Activated CD8-positive, alpha-beta memory T cell treated with anti-CD3 and anti-CD28 coated beads for 24 hours (primary cell): ENCODE measurements around the gene GTPBP4.
"Not testable (repeated sequence)": the region's sequence is repeated elsewhere in the genome, so short reads cannot be mapped to it uniquely, and the experiment has no call there.

Experiments used
- DNase-seq: peaks from one replicate; pipeline ENCODE4 v3.0.0-alpha.2; 2020

The GTPBP4 gene

GRCh38 chr10:1034758-1035157 lies 46.5 kb downstream of the GTPBP4 start:
- no peak for DNase-seq

DNA sequence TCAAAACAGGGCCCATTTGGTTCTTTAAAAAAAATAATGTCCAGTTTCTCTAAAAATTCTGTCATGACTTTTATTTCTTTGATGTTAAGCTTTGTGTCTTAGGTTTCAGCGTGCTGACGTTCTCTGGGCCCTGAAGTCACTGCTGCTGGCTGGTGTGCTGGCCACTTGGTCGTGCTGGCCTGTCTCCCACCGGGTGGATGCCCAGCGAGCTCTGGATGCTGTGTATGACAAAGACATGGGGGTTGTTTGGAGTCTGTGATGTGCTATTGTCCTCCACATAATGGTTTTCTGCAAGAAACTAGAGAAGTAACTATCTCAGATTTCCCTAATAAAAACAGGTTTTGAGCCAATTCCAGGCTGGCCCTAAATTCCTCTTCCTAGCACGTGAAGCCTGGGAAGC lies 47.0 kb downstream of the GTPBP4 start:
- DNase-seq: no peak

- no peak for DNase-seq
These were observed 48.1 kb downstream of the GTPBP4 start for GRCh38 chr10:1036341-1036791.

DNA sequence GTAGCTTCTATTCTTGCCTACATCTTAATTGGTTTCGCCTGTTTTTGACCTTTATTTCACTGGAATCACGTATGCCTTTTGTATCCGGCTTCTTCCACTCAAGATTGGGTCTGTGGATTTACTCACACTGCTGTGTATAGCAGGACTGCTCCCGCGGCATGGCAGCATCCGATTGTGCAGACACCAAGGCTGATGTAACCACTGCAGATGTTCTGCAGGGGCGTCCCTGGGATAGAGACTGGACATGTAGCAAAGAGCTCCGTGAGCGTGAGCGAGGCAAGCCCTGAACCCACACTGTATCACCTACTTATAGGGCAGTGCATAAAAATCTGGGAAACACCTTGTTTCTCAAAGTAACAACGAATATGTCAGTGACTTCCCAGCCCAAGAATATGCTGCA lies 48.9 kb downstream of the GTPBP4 start:
- DNase-seq: no peak

DNA sequence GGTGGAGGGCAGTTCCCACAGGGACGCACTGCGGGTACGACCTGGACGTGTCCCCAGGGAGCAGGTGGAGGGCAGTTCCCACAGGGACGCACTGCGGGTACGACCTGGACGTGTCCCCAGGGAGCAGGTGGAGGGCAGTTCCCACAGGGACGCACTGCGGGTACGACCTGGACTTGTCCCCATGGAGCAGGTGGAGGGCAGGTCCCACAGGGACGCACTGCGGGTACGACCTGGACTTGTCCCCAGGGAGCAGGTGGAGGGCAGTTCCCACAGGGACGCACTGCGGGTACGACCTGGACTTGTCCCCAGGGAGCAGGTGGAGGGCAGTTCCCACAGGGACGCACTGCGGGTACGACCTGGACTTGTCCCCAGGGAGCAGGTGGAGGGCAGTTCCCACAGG lies 50.5 kb downstream of the GTPBP4 start:
- not testable (repeated sequence) for DNase-seq

DNA sequence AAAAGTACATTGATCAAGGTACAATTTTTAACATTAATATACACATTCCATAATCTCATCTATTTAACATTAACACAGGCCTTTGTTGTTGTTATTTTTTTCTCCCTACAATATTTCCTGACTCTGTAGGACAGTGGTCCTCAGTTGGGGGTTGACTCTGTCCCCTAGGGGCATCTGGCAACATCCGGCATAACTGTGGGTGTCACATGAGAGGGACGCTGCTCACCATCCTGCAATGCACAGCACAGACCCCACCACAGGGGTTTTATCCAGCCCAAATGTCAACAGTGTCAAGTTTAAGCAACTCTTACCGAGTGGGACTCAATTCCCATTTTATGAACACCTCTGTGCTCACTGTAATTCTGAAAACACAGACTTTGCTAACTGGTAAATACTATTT lies 51.9 kb downstream of the GTPBP4 start:
- DNase-seq: no peak

GRCh38 chr10:1041514-1041913 lies 53.3 kb downstream of the GTPBP4 start:
- DNase-seq: no peak

- DNase-seq: no peak
These were observed 55.3 kb downstream of the GTPBP4 start for GRCh38 chr10:1043532-1043995.

DNA sequence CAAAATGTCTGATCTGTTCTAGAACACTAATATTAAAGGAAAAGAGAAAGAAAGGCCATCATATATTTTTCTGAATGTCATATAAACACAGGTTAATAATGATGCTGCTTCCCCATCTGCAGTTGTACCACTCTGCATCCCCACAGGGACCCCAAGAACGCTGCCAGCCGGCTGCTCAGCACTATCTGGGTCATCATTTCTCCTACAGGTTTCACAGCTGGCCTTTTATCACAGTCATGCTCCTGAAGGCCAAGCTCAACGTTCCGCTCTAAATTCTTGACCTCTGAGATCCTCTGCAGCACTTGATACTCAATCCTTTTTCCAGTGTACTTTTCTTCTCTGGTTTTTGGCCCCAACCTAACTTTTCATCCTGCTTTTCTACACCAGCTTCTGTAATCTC lies 55.9 kb downstream of the GTPBP4 start:
- DNase-seq: no peak

DNA sequence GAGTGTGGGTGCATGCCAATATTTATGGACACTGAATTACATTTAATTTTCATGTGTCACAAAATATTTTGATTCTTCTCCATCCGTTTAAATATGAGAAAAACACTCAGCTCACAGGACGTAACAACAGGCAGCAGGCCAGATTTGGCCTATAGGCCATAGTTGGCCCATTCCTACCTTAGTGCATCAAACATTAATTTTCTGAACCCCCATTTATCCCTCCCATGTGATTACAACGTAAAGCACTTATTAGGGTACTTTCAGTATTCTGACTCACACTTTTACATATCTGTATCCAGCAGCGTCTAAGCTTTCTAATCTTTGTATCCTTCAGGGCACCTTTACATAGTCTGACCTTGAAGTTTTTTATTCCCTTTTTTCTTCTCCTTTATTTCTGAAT lies 56.7 kb downstream of the GTPBP4 start:
- DNase-seq: no peak

DNA sequence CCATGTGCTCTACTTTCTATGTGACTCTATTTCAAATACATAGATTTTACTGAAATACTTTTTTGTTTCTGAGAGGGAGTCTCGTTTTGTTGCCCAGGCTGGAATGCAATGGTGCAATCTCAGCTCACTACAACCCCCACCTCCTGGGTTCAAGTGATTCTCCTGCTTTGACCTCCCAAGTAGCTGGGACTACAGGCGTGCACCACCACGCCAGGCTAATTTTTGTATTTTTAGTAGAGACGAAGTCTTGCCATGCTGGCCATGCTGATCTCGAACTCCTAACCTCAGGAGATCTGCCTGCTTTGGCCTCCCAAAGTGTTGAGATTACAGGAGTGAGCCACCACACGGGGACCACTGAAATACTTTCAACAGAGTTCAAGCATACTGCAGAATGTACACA lies 57.2 kb downstream of the GTPBP4 start:
- no peak for DNase-seq

- DNase-seq: no peak
These were observed 59.7 kb downstream of the GTPBP4 start for GRCh38 chr10:1047937-1048336.

- DNase-seq: no peak
These were observed 60.1 kb downstream of the GTPBP4 start for GRCh38 chr10:1048349-1048731.

GRCh38 chr10:1048732-1049424 lies 60.6 kb downstream of the GTPBP4 start, which contains the start of gene IDI1:
Gene IDI1, minus strand, starts transcription at chr10:1049119. Its CDS starts 116 bp downstream, at chr10:1049003.
- DNase-seq: peak; percentile 97

- no peak for DNase-seq
These were observed 61.3 kb downstream of the GTPBP4 start for GRCh38 chr10:1049425-1049958.

DNA sequence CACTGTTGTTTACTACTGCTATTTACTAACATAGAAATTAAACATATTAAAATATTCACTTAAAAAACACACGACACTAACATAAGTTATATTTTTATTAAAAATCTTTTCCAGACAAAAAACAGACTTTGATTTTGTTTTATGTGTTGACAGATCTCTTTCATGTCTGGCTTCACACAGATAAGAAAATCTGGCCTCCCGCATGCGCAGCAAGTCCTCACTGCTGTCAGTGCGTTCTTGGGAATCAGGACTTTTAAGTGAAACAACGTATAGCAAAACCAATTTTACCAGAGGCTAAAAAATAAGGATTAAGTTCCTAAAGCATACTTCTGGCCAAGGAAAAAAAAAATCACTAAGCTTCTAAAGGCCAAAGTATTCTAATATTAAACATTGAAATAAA lies 61.9 kb downstream of the GTPBP4 start:
- DNase-seq: no peak

- DNase-seq: no peak
These were observed 62.3 kb downstream of the GTPBP4 start for GRCh38 chr10:1050554-1050953.

DNA sequence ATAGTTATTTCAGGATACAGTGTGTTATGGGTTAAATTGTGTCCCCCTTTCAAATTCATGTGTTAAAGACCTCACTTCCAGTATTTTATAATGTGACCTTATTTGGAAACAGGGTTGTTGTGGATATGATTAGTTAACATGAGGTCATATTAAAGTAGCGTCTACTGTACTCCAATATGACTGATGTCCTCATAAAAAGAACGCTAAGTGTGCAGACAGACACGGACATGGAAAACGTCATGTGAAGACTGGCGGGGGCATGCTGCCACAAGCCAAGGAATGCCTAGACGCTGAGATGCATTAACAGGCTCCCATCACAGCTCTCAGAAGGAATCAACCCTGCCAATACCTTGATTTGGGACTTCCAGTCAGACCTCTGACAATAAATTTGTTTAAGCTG lies 66.5 kb downstream of the GTPBP4 start:
- DNase-seq: no peak

- peak; percentile 95 for DNase-seq
These were observed 68.3 kb downstream of the GTPBP4 start, which contains the start of gene WDR37 for GRCh38 chr10:1056326-1057105. Gene WDR37, plus strand, starts transcription at chr10:1056385. Its CDS starts 15,771 bp downstream, at chr10:1072156.

DNA sequence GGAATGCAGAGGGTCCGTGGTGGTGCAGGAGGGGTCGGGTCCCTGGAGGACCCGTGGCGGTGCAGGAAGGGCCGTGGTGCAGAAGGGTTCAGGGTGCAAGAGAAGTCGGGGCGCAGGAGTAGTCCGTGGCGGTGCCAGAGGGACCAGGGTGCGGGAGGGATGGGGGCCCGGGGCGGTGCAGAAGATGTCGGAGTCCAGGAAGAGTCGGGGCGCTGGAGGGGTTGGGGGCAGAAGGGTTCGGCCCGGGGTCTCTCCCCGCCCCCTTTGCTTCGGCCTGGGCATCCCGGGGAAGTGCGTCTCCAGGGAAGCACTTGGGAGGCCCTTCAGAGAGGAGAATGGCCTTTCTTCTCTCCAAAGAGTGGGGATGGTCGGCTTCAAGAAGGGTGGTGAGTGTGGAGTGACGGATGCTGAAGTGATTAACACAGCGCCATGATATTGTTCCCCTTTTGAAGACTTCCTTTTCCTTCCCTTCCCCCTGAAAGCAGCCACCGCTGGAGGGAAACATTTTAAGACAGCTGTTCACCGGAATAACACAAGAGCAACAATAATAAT lies 68.9 kb downstream of the GTPBP4 start:
- no peak for DNase-seq

DNA sequence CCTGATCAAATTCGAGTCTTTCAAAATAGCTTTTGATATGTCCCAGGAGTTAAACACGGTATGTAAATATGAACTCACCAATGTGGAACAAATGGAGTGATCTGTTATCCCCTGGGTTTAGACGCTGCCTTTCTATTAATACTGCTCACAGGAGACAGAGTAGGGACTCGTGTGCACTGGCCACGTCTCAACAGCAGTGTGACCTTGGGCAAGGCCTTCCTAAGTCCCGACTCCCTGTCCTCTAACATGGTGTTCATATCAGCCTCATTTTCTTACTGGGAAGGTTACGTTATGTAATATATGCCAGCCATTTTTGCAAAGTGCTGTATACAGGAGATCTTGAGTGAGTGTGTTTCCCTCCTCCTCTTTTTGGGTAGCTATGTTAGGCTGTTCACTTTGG lies 69.8 kb downstream of the GTPBP4 start:
- no peak for DNase-seq

GRCh38 chr10:1059902-1060301 lies 71.7 kb downstream of the GTPBP4 start:
- no peak for DNase-seq

- no peak for DNase-seq
These were observed 73.9 kb downstream of the GTPBP4 start for GRCh38 chr10:1061930-1062774.
